Activated CD8-positive, alpha-beta memory T cell treated with anti-CD3 and anti-CD28 coated beads, Interleukin-2, amount 50 U/mL, for 48 hours (primary cell): ENCODE results near the gene BAZ2B.

Experiments used
- DNase-seq: peaks from one replicate; pipeline ENCODE4 v3.0.0-alpha.2; 2020

BAZ2B gene

DNA sequence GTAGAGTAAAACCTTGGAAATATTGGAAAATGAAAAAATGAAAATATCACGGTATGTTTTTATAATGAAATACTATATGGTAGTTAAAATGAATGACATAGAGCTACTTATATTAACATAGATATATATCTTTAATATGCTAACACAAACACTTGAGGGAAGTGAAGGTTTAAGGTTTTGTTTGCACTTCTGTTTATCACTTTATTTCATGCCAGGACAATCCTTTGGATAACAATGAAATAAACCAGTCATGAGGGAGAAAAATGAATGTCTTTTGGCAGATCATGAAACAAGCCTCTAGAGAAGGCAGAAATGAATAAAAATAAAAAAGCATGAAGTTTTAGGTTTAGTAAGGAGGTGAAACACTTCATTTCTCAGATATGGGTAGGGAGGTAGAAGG is 89.9 kb downstream of the BAZ2B start:
- DNase-seq: no peak

DNA sequence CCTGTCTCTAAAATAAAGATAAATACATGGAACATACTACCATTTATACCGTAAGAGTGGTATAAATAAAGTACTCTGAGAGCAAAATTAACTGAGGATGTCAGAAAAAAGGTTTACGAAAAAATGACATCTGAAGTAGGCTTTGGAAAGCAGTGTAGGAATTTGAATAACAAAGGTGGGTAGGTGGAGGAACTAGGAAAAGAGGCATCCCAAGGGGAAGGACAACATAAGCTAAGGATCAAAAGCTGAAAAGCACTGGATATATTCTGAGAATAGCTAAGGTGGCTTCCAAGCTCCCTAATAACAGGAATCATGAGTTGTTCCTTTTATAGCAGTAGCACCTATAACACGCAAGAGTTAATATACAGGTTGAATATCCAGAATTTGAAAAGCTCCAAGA is 91.3 kb downstream of the BAZ2B start:
- DNase-seq: no peak

DNA sequence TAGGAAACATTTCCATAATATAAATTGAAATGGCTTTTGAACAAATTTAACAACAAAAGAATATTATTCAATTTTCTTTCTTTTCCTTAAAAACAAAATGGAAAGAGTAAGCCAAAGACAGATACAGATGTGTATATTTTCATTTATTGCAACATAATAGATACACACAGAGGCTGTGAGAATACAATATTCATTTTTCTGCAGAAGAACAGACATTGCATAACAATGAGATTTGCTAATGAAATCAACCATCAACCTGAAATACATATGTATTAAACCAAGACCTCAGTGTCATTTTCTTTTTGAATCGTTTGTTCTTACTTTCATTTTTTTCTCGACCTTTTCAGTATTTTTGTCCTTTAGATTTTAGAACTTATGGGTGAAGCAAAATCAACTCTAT is 95.1 kb downstream of the BAZ2B start:
- no peak for DNase-seq

DNA sequence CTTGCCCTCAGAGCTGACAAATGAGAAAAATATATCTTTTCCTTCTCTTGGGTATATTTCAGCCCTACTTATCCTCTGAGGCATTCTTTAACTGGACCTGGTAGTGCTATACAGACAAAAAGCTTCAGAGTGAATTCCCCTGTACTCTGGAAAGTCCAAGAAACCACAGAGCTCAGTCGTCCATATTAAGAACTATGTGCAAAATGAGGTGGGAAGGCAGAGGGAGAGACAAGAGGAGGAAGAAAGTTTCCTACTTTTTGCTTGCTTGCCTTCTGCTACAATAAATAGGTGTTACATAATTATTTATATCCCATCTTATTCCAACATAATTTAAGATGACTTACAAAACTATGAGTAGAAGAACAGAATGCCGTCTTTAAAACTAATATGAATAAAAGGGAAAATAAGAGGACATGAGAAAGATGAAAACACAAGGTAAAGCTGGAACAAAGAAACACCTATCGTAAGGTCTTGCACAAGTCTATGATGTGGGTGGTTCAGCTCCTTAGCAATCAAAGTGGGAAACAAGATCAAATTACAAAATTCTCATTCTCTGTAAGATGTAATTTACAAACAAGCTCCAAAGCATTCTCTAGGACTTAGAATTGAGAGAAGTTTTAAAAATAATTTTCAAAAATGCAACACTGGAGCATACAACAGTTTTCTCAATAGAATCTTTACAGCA is 97.9 kb downstream of the BAZ2B start:
- DNase-seq: no peak

DNA sequence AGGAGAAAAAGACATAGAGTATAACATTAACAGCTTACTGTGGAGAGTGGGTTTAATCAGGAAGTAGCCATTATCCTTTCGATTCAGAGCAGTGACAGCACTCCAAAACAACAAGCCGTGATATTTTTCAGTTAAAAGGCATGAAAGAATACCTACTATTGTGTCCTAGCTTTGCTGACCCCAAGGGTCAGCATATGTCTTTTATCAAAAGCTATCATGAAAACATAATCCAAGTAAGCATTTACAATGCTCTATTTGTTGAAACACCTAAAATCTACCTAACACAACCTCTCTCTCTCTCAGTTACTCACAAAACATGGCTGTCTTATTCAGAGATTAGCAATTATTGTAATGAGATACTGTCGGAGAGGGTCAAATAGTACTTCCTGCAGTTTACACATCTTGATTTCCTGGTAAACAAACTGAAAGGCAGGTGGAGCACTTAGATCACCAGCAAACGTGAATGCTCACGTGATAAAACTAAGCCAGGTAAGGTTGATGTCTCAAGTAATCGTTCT is 100.0 kb downstream of the BAZ2B start:
- DNase-seq: no peak

DNA sequence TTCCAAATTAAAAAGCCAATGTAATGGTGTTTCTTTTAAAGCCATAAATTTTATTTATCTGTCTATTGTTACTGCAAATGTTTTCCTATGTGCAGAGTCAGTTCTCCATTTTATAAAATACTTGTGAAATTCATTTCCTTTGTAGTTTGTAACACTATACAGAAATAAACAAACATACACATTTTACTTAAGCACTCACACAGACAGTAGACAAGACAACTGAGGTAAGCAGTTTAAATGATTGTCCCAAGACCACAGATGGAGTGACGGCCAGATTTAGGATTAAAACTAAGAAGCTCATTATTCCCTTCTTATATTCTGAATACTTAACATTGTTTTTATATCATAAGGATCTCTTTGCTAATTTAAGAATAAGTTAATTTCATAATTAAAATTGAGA is 100.9 kb downstream of the BAZ2B start:
- DNase-seq: no peak

DNA sequence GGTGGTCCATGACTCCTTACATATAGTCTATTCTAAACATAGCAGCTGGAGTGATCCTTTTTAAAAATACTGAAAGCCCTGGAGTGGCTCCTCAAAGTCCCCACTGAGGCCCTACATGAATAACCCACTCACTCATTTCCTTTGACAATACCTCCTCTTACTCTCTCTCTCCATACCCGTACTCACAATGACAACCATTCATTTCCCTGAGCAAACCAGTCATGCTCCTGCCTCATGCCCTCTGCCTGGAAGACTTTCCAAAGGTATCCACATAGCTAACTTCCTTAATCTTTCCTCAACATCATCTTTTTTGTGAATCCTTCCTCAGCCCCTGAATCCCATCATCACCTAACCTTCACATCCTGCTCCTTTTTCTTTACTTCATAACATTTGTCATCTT is 102.6 kb downstream of the BAZ2B start:
- no peak for DNase-seq

DNA sequence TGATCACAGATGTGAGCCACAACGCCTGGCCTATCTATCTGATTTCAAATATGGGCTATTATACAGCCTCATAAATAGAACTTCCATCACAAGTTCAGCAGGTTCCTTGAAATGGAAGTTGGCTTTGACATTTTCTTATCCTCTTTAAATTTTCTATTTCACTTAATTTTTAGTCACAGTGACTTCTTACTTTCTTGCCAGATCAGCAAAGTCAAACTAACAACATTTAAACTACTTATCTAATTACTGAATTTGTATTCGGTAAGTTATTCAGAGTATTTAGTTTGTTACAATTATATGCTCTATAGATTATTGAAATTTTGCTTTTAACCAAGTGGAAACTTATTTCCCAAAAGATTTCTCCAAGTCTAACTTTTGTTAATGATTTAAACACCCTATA is 108.2 kb downstream of the BAZ2B start:
- DNase-seq: no peak

DNA sequence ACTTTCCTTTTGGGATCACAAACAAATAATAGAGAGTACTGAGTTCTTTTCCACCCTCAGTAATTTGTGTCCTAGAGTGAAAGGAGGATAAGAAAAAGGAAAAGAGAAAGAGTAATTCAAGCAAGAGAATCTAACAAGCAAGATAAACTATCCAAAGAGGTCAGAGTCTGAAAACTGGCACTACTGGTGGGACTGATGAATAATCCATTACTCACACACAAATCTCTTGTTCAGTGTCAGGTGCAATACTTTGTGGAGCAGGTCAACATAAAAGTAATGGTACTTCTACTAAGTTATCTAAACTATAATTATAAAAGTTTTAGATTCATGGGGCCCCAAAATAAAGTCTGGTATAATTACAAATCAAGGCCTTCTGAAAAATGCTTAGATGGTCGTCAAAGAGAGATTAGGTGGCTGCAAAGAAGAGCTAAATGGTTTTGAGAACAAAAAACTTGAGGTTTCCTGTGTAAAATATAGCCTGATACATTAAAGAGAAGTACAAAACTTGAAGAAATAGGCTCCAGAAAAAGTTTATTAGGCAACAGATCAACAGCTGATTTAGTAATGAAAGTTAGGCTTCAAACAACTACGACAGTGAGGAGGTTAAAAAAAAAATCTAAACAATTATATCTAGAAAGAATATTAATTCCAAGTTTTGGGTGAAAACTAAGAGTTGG is 109.4 kb downstream of the BAZ2B start:
- DNase-seq: no peak

DNA sequence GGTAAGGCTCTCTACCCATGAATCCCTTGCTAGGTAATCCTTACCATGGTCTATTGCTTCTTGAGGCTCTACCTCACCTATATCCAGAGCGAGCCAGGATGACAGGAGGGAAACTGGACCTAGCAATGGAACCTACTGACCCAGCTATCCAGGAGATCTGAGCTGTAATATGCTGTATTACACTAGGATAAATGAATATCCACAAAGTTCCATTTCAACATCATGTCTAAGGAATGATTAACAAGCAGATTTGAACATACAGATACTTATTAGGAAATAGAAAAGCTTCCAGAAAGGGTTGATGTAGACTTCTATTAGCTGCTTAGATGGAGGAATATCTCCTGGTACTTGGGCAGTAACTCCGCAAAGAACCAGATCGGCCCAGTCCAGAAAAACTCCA is 110.1 kb downstream of the BAZ2B start:
- no peak for DNase-seq

DNA sequence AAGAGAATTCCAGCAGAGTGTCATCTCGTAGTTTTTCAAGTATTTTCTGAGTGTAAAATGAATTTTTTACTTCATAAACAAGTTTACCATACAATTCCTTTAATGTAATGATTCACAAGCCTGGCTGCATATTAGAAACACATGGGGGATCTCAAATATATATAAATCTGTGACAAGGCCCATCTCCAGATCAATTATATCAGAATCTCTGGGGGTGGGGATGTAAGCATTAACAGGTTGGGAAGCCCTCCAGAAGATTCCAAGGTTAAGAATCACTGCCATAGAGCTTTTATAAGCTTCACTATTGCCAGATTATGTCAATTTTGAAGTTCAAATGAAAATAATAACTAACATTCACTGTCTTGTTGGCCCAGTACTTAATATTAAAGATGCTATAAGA is 111.2 kb downstream of the BAZ2B start:
- no peak for DNase-seq

DNA sequence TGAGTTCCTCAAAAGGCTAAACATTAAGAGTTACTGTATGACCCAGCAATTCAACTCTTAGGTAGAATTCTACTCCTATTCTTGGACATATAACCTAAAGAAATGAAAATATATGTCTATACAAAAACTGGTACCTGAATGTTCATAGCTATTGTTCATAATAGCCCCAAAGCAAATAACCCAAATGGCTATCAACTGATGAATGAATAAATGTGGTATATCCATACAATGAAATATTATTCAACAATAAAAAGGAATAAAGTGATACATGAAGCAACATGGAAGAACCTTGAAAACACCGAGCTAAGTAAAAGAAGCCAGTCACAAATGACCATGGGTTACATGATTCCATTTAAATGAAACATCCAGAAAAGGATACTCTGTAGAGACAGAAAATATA is 114.6 kb downstream of the BAZ2B start:
- DNase-seq: no peak

DNA sequence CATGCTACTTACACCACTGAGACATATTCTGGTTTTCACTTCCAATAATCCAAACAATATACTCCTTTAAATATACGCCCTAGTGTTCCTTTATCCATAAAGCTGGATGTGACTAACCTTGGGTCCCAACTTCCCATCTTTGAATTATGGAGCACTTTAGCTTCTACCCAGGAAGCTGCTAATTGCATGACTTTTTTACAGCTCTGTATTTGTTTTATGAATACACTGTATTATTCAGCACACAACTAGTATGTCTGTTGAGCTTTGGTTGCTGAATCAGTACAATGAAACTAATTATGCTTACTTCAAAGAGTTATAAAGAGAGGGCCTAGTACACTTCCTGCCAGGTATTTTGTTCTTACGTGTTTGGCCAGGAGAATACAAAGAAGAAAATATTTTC is 118.5 kb downstream of the BAZ2B start:
- DNase-seq: no peak

DNA sequence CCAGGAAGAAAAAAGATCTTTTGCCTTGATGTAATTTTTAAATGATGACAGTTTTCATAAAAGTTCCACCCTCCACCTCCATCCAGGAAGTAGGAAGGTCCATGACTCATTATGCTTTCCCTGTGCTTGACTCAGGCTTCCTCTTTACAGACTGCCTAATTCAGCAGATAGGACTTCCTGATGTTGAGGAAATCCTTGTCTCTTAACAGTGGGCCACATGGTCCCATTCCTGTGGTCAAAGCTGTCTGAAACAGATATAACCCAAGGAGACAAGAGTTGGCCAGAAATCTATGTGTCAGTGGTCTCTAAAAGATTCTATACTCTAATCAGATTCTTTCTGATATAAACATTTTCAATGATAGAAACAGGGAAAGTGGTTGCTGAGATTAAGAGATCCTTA is 119.1 kb downstream of the BAZ2B start:
- no peak for DNase-seq

DNA sequence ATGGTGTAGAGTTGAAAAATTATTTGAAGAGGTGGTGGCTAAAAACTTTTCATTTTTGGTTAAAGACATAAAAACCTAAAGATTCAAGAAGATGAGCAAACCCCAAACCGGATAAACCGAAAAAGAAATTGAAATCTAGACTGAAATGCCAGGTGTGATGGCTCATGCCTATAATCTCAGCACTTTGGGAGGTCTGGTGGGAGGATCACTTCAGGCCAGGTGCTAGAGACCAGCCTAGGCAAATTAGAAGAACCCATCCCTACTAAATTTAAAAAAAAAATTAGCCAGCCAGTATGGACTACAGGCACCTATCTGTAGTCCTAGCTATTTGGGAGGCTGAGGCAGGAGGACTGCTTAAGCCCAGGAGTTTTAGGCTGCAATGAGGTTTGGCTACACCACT is 126.9 kb downstream of the BAZ2B start:
- no peak for DNase-seq

DNA sequence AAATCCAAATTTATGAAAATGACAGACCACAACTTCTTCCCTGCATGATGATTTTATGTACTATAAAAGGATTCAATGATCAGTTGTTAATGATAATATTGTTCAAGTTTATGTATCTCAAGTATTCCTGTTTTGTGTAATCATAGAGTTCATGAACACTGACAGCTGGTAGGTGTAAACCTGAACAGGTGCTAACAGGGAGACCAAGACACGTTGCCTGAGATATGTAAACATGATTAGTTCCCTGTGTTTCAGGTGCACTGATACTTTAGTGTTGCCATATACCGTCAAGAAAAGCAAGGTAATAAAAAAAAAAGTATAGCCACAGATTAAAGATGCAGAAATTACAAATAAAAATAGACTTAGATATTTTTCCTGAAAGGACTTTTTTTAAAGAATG is 131.8 kb downstream of the BAZ2B start:
- no peak for DNase-seq

DNA sequence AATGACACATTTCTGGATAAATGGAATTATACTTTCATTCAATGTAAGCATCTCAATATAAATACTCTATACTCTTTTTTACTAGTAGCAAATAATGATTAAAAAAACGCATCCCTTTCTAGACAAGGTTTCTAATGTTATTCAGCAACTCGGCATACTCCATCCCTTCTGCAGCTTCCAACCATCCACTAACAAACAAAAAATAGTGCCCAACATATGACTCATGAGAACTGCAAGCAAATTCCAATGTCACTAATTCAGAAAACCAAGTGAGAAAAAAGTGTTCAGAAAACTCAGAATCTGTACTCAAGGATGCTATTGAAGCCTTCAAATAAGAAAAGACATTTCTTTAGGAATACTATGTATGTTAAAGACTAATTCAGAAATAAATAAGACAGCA is 140.0 kb downstream of the BAZ2B start:
- DNase-seq: no peak

DNA sequence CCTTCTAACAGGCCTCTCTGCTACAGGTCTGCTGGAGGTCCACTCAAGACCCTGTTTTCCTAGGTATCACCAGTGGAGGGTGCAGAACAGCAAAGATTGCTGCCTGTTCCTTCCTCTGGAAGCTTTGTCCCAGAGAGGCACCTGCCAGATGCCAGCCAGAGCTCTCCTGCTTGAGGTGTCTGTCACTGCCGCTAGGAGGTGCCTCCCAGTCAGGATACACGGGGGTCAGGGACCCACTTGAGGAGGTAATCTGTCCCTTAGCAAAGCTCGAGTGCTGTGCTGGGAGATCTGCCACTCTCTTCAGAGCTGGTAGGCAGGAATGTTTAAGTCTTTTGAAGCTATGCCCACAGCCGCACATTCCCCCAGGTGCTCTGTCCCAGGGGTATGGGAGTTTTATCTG is 140.6 kb downstream of the BAZ2B start:
- no peak for DNase-seq

DNA sequence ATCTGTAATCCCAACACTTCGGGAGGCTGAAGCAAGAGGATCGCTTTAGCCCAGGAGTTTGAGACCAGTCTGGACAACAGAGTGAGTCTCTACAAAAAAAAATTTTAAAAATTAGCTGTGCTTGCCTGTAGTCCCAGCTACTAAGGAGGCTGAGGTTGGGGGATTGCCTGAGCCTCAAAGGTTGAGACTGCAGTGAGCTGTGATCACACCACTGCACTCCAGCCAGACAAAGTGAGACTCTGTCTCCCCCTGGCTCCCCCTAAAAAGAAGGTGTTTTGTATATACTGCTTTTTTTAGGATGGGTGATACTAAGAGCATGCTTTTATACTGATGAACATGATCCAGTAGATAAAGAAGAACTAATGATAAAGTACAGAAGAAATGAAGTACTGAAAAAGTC is 145.0 kb downstream of the BAZ2B start:
- no peak for DNase-seq

DNA sequence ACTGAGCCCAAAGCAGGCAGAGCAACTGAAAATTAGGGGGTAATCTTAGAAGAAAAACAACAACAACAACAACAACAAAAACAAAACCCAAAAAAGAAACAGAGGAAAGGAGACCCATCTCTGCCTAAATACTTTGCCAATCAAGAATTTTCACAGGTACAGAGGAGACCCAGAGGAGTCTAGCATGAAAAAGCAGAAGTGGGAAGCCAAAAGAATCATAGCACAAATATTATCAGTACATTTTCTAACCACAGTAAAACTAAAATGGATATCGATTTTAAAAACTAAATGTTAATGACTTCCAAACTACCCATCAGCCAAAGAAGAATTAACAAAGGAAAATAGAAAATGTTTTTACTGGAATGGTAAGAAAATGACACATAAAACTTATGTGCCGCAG is 148.1 kb downstream of the BAZ2B start:
- no peak for DNase-seq

DNA sequence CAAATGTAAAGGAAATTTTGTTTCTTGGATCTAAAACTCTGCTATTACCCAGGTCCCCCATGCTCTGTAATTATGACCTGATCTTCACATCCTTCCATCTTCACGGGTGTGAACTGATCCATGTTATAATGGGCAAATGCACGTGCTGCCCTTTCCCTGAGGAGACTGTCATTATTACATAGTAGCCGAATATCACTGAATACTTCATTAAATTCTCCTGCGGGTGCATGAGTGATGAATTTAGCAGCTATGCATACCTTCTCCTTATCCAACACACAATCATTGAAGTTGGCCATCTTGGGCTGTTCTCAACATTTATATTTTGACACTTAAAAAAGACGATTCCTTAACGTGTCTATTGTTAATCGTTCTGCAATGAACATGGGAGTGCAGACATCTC is 153.4 kb downstream of the BAZ2B start:
- no peak for DNase-seq

DNA sequence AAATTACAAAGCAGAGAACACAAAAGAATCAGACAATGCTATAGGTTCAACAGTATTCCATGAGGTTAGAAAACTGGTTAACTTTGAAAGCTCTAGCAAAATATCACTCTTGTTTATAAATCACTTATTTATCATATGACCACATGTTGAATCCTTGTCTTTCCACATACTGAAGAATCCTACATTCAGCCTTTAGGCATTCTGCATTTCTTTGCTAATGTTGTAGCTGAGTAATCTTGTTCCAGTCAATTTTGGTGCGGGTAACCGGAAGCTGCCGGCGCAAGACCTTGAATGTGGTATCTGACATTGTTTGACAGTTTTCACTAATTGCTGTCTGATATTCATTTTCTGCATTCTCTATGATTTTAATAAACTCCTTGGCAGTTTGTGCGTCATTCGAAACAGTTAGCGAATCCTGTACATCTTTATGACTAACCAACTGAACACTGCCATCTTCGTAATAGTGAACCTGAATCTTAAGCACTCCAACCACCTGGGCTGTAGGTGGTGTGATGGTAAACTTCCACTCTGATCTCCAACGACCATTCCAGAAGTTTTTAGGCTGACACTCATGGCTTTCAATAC is 154.1 kb downstream of the BAZ2B start:
- no peak for DNase-seq

DNA sequence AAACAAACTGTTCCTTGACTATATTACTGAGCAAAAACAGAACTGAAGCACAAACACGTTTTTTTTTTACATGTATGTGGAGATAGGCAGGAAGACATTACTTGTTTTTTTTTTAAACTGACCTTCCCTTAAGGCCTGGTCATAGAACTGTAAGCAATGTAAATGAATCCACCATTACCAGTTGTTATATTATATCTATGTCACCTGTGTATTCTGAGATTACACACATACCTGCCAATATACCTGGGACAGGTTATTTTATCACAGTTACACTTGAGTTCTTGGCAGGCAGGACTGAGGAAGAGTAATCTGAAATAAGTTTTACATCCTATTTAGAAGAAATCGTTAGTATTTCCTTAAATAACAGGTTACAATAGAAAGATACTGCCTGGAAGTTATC is 155.3 kb downstream of the BAZ2B start:
- no peak for DNase-seq

DNA sequence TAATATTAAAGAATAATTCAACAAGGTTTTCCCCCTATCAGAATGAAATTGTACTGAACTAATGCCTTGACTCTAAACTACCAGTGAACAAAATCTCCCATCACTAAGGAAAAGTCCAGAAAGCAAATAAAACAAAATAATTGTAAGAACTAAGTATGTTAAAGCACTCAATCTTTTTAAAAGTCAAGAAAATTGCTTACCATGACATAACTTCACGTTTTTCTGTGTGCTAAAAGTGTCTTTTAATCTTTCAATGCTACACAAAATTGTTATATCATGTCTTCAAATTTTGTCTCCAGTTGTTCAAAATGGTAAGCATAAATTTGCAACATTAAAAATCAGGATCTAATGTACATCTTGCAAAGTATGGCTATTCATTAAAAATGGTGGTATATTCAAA is 156.1 kb downstream of the BAZ2B start:
- DNase-seq: no peak

DNA sequence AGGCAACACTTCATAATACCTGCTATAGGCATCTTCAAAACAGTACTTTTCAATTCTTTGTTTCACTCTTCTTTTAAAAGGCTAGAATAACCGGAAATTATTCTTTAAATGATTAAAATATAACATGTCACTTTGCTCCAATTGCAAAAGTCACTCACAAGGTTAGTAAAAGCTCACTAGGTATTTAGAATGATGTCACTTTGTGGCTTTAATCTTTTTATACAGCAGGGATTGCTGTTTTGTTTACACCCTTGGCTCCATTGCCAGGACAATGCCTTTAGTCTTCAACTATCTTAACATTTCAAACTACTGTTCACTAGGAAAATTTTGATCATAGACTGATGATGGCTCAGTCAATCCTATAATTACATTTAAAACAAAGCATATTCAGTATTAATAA is 157.1 kb downstream of the BAZ2B start:
- no peak for DNase-seq
